Kidney (tissue), 14 donors: Measurements from ENCODE around the gene NRIP3. TPM values are rescaled to one million over a fixed set of nuclear protein-coding genes. Genes with fewer than 3 reads are reported as not detected.

ENCODE experiments used
- DNase-seq, 5 donors: peaks; one replicate each; pipeline ENCODE4 v3.0.0-alpha.2; 2013 to 2020
- FAIRE-seq: peaks from 2 replicates; lab custom pipeline; 2012; peaks lifted over from hg19 to GRCh38; lab: Jason Lieb, UNC
- H3K27ac ChIP-seq, 2 donors: one replicate each; pipeline ENCODE4 v1.7.0; 2013; ENCODE audit warnings: low read depth in 2 of 2, low read length in 2 of 2, inconsistent platforms in 1 of 2
- H3K27me3 ChIP-seq: one replicate; pipeline ENCODE4 v1.7.1; 2013; ENCODE audit warnings: low read length, inconsistent platforms; ENCODE audit not compliant: control insufficient read depth, insufficient read depth
- H3K36me3 ChIP-seq, 3 donors: one replicate each; pipeline versions ENCODE4 v1.7.0 to v1.7.1; 2013; ENCODE audit warnings: low read length in 3 of 3, control low read depth in 1 of 3, inconsistent platforms in 1 of 3; ENCODE audit not compliant: insufficient read depth in 3 of 3, control insufficient read depth in 2 of 3
- H3K4me1 ChIP-seq, 3 donors: one replicate each; pipeline versions ENCODE4 v1.7.0 to v1.7.1; 2013; ENCODE audit warnings: low read length in 3 of 3, inconsistent platforms in 1 of 3, low read depth in 1 of 3; ENCODE audit not compliant: control insufficient read depth in 2 of 3, insufficient read depth in 2 of 3
- H3K4me3 ChIP-seq, 3 donors: one replicate each; pipeline versions ENCODE4 v1.7.0 to v1.8.1; 2013; ENCODE audit warnings: low read length in 3 of 3, control low read depth in 1 of 3, inconsistent platforms in 1 of 3
- H3K9ac ChIP-seq, 3 donors: one replicate each; pipeline versions ENCODE4 v1.7.0 to v1.7.1; 2013; ENCODE audit warnings: low read length in 3 of 3, control low read depth in 1 of 3, inconsistent platforms in 1 of 3
- H3K9me3 ChIP-seq, 3 donors: one replicate each; pipeline versions ENCODE4 v1.7.0 to v1.7.1; 2013; ENCODE audit warnings: low read length in 3 of 3, control low read depth in 1 of 3, inconsistent platforms in 1 of 3; ENCODE audit not compliant: control insufficient read depth in 2 of 3, insufficient read depth in 1 of 3
- intact Hi-C: fragments of 100-400 bp; cut with DNase I; formaldehyde crosslinking; loops from one replicate; pipeline ENCODE4 v1.11.1; 2022
- polyA plus RNA-seq: library from polyadenylated mRNA; stranded (reverse); fragments of 350-450 nt; fragmentation: Illumina TruSeq; extraction: RNeasy Lipid Tissue Mini Kit (QIAGEN cat#74804); gene quantifications from one replicate; pipeline ENCODE4 v1.2.3, GENCODE V29; 2014; ENCODE audit warnings: low read depth, low replicate concordance; ENCODE audit not compliant: insufficient read depth
- total RNA-seq: library from RNA; stranded (reverse); fragmentation: NEBNext Ultra II Directional; extraction: Animal tissue kit (Norgen Biotek cat#: 25700); gene quantifications from one replicate; pipeline ENCODE4 v1.2.1, GENCODE V29; 2021
- TF ChIP-seq, protein P1 (sequence below): IDR thresholded peaks from 3 replicates; pipeline ENCODE4 v1.5.1; 2012; ENCODE audit warnings: mild to moderate bottlenecking, moderate library complexity, borderline replicate concordance; ENCODE audit not compliant: insufficient read depth; ENCODE audit errors: extremely low read depth
- donor health status: control.
- donor health status: control.
- donor health status: control.
- donor health status: control.
- donor health status: control.
- donor health status: DM: yes; HTN: yes; CAD: no.
- donor health status: Normal renal cell carcinoma (clear cell type).

NRIP3 gene
- total and polyA plus RNA-seq, 2 donors from 2014 or later, result 1.1 to 1.6 TPM

DNA sequence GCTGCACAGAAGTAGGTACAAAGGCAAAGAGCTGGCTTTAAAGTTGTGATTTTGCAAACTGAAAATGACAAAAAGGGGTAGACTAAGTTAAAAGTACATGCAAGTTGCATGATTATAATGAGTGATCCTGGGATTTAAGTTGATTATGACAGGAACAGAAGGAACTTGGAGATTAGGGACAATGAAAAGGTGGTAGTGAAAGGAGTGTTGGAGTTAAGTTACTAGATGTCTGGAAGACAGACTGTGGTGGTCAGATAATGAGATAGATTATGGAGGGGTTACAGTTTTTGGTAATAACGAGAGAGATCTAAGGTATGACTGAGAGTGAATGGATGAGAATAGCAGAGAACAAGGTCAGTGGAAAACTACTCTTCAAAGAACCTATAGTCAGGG is 31.9 kb downstream of the NRIP3 start:
- TF ChIP-seq, protein P1, sequence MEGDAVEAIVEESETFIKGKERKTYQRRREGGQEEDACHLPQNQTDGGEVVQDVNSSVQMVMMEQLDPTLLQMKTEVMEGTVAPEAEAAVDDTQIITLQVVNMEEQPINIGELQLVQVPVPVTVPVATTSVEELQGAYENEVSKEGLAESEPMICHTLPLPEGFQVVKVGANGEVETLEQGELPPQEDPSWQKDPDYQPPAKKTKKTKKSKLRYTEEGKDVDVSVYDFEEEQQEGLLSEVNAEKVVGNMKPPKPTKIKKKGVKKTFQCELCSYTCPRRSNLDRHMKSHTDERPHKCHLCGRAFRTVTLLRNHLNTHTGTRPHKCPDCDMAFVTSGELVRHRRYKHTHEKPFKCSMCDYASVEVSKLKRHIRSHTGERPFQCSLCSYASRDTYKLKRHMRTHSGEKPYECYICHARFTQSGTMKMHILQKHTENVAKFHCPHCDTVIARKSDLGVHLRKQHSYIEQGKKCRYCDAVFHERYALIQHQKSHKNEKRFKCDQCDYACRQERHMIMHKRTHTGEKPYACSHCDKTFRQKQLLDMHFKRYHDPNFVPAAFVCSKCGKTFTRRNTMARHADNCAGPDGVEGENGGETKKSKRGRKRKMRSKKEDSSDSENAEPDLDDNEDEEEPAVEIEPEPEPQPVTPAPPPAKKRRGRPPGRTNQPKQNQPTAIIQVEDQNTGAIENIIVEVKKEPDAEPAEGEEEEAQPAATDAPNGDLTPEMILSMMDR, result no peak
- H3K4me1 ChIP-seq, result no peaks in the 10 kb centered on the region
- H3K9ac ChIP-seq, result no peak overlapping the region
- no peak overlapping the region for H3K27ac ChIP-seq
- H3K27me3 ChIP-seq, result no peaks in the 10 kb centered on the region
- intact Hi-C loops, result no loop called here
- no peak for FAIRE-seq
- no peaks in the 10 kb centered on the region for H3K9me3 ChIP-seq
- H3K4me3 ChIP-seq, result no peak overlapping the region
- DNase-seq, result no peak
- H3K36me3 ChIP-seq, result no peaks in the 10 kb centered on the region

DNA sequence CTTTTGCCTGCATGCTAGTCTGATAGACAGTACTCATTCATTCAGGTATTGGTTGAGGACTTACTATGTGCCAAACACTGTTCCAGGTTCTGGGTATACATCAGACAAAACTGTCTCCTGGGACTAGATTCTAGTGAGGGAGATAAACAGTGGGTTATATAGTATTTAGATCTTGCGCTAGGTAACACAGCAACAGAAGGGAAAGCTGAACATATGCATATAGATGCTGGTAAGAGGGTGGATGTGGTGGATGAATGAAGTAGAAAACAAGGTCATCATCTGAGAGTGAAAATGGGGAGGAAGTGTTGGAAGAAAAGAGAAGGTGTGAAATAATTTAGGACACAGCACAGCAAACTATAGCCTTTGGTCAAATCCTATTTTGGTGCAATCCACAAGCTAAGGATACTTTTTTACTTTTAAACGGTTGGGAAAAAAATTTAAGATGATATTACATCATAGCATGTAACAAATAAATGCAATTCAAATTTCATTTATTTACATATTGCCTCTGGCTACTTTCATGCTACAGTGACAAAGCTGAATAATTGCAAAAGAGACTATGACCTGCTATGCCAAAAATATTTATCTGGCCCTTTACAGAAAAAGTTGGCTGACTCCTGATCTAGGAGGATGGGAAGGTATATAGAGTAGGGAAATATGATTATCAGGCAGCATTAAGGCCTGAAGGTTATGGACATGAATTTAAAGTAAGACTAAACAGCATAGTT is 32.4 kb downstream of the NRIP3 start:
- Histone ChIP-seq H3K4me1 (no peaks in the 10 kb centered on the region), H3K27me3 (no peaks in the 10 kb centered on the region), H3K9ac (no peak overlapping the region), H3K27ac (no peak overlapping the region), H3K4me3 (no peak overlapping the region), H3K36me3 (no peaks in the 10 kb centered on the region), H3K9me3 (no peaks in the 10 kb centered on the region)
- FAIRE-seq, result no peak
- intact Hi-C loops, result no loop called here
- TF ChIP-seq, protein P1, result no peak
- DNase-seq, result no peak

DNA sequence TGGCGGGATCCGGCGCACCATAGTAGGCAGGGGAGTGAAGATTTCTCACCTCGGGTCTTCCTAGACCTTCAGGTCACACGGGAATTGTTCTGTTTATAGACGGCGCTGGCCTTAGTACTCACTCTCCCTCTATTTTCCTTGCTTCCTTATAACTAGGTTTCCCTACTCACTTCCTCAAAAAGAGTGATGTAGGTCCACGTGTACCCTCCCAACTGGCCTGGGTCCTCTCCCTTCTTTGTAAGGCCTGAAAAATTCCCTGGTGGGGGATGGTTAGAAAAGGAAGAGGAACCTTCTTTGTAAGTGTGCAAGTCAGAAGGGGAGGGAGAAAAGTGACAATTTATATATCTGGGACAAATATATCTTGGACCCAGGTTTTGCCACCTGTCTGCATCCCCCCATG is 36.6 kb downstream of the NRIP3 start:
- H3K4me3 ChIP-seq, result no peak overlapping the region
- no peaks in the 10 kb centered on the region for H3K36me3 ChIP-seq
- H3K4me1 ChIP-seq, result peaks cover 0 to 12% (median 3%) of the 10 kb centered on the region in 3 donors
- H3K9ac ChIP-seq, result no peak overlapping the region
- intact Hi-C loops, result no loop called here
- FAIRE-seq (no peak), DNase-seq (no peak)
- TF ChIP-seq, protein P1, result no peak
- H3K27ac ChIP-seq, result no peak overlapping the region
- H3K27me3 ChIP-seq, result no peaks in the 10 kb centered on the region
- H3K9me3 ChIP-seq, result no peaks in the 10 kb centered on the region
